ENCODE results near the gene ZNF322.

The ZNF322 gene

GRCh38 chr6:26594131-26594498, 65.4 kb downstream of the ZNF322 start:
- TF ChIP-seq TARDBP (IDR thresholded peaks at IDR 0.05), result no peak
- no peak for TF ChIP-seq ELF4 (IDR thresholded peaks at IDR 0.05)
- TF ChIP-seq ARNT (IDR thresholded peaks at IDR 0.05), result no peak
- TF ChIP-seq SUZ12 (IDR thresholded peaks at IDR 0.05), result no peak
- TF ChIP-seq ZNF384 (IDR thresholded peaks at IDR 0.05), result no peak
- POLR2A ChIA-PET, result interaction anchor here (0.6 to 4.6 kb wide), 3 partner anchors 17 to 436 kb away, joined by 3 to 43 read pairs (median 3); a partner anchor contains a TSS

GRCh38 chr6:26593278-26594130, 66.0 kb downstream of the ZNF322 start:
- POLR2A ChIA-PET, result interaction anchor here (0.6 to 4.6 kb wide), 3 partner anchors 16 to 435 kb away, joined by 3 to 43 read pairs (median 3); a partner anchor contains a TSS
- TF ChIP-seq NFRKB (IDR thresholded peaks at IDR 0.05) (no peak), ARNT (IDR thresholded peaks at IDR 0.05) (no peak), TARDBP (IDR thresholded peaks at IDR 0.05) (no peak), CTBP1 (IDR thresholded peaks at IDR 0.05; ENCODE audit: borderline replicate concordance) (no peak), HDGF (IDR thresholded peaks at IDR 0.05; ENCODE audit: borderline replicate concordance) (no peak)
- no peak for DNase-seq (ENCODE audit: extremely low spot score)
- CTCF ChIA-PET, result interaction anchor here (1.3 to 3.4 kb wide), 5 partner anchors 11 to 21 kb away, joined by 3 to 27 read pairs (median 5); no protein-coding TSS in a partner anchor

More at GRCh38 chr6:26594131-26594498, 65.4 kb downstream of the ZNF322 start:
- CTCF ChIA-PET, result interaction anchor here (1.3 to 3.4 kb wide), 4 partner anchors 16 to 252 kb away, joined by 3 to 27 read pairs (median 11); no protein-coding TSS in a partner anchor
- no peak for DNase-seq (ENCODE audit: extremely low spot score)

GRCh38 chr6:26592649-26593048, 66.9 kb downstream of the ZNF322 start:
- TF ChIP-seq LEF1 (IDR thresholded peaks at IDR 0.05; ENCODE audit: borderline replicate concordance) (no peak), SUZ12 (IDR thresholded peaks at IDR 0.05) (no peak), NFRKB (IDR thresholded peaks at IDR 0.05) (no peak), ELF4 (IDR thresholded peaks at IDR 0.05) (no peak), BHLHE40 (IDR thresholded peaks at IDR 0.05; ENCODE audit: borderline replicate concordance) (no peak), HDGF (IDR thresholded peaks at IDR 0.05; ENCODE audit: borderline replicate concordance) (no peak)
- ChIA-PET POLR2A (interaction anchor here (4.6 kb wide), 1 partner anchor 15 kb away, joined by 43 read pairs; no protein-coding TSS in a partner anchor), CTCF (interaction anchor here (1.8 kb wide), 3 partner anchors 10 to 20 kb away, joined by 4 to 5 read pairs (median 5); no protein-coding TSS in a partner anchor)
- DNase-seq (ENCODE audit: extremely low spot score), result no peak

GRCh38 chr6:26588965-26589364, 70.6 kb downstream of the ZNF322 start:
- POLR2A ChIA-PET, result no interaction called here

More at GRCh38 chr6:26588965-26589364, 70.6 kb downstream of the ZNF322 start:
- TF ChIP-seq BHLHE40 (IDR thresholded peaks at IDR 0.05; ENCODE audit: borderline replicate concordance) (no peak), FOXM1 (IDR thresholded peaks at IDR 0.05; ENCODE audit: borderline replicate concordance) (no peak), FOXK2 (IDR thresholded peaks at IDR 0.05) (no peak), PKNOX1 (IDR thresholded peaks at IDR 0.05) (no peak), SUZ12 (IDR thresholded peaks at IDR 0.05) (no peak), CTBP1 (IDR thresholded peaks at IDR 0.05; ENCODE audit: borderline replicate concordance) (no peak), TARDBP (IDR thresholded peaks at IDR 0.05) (no peak), ZNF384 (IDR thresholded peaks at IDR 0.05) (no peak), HDGF (IDR thresholded peaks at IDR 0.05; ENCODE audit: borderline replicate concordance) (no peak)
- CTCF ChIA-PET, result no interaction called here
- DNase-seq (ENCODE audit: extremely low spot score), result no peak
